Common myeloid progenitor, CD34-positive (primary cell): Measurements from ENCODE around the gene RIPOR3.

Experiments used
- CTCF ChIA-PET: fragments of 350-600 bp; sonication (Branson Sonifier 250); formaldehyde crosslinking; loops from one replicate; lab custom pipeline; 2021; ENCODE audit warnings: antibody characterized with exemption; lab: Charles Lee
- POLR2A ChIA-PET: fragments of 350-600 bp; sonication (Branson Sonifier 250); formaldehyde crosslinking; loops from one replicate; lab custom pipeline; 2021; ENCODE audit warnings: antibody characterized with exemption; lab: Charles Lee
- DNase-seq, 3 donors: peaks; one replicate each; pipeline versions ENCODE4 v3.0.0 to v3.0.0-alpha.2; 2013
- H3K27ac ChIP-seq, 2 experiments: 1 replicate in 1 of 2; 2 replicates in 1 of 2; pipeline ENCODE4 v1.7.0; 2013; ENCODE audit warnings: inconsistent platforms in 2 of 2, low read length in 2 of 2, mild to moderate bottlenecking in 2 of 2, low read depth in 1 of 2, moderate library complexity in 1 of 2; ENCODE audit not compliant: severe bottlenecking in 2 of 2, insufficient read depth in 1 of 2, poor library complexity in 1 of 2
- H3K27me3 ChIP-seq, 5 experiments: replicated peaks in 2 of 5; 1 replicate in 3 of 5; 2 replicates in 2 of 5; pipeline versions ENCODE4 v1.6.1 to v1.7.0; 2013; ENCODE audit warnings: low read length in 4 of 5, mild to moderate bottlenecking in 2 of 5, moderate library complexity in 2 of 5, inconsistent platforms in 1 of 5; ENCODE audit not compliant: insufficient read depth in 5 of 5, control insufficient read depth in 4 of 5
- H3K36me3 ChIP-seq, 4 experiments: 1 replicate in 2 of 4; 2 replicates in 2 of 4; pipeline versions ENCODE4 v1.6.1 to v1.7.0; 2013; ENCODE audit warnings: low read length in 3 of 4, control low read depth in 1 of 4, mild to moderate bottlenecking in 1 of 4; ENCODE audit not compliant: control insufficient read depth in 4 of 4, insufficient read depth in 4 of 4
- H3K4me1 ChIP-seq, 4 experiments: 1 replicate in 3 of 4; 2 replicates in 1 of 4; pipeline versions ENCODE4 v1.6.1 to v1.7.1; 2013; ENCODE audit warnings: low read length in 3 of 4, mild to moderate bottlenecking in 3 of 4, control low read depth in 1 of 4, inconsistent platforms in 1 of 4, moderate library complexity in 1 of 4; ENCODE audit not compliant: control insufficient read depth in 4 of 4, insufficient read depth in 4 of 4; ENCODE audit errors: control extremely low read depth in 1 of 4
- H3K4me3 ChIP-seq, 7 experiments: 1 replicate in 4 of 7; 2 replicates in 3 of 7; pipeline versions ENCODE4 v1.5.1 to v1.7.0; 2013; ENCODE audit warnings: mild to moderate bottlenecking in 7 of 7, low read length in 6 of 7, moderate library complexity in 6 of 7, inconsistent platforms in 2 of 7, low read depth in 2 of 7, control low read depth in 1 of 7; ENCODE audit not compliant: insufficient read depth in 4 of 7, control insufficient read depth in 1 of 7; ENCODE audit errors: extremely low read depth in 1 of 7
- H3K9me3 ChIP-seq, 5 experiments: 1 replicate in 4 of 5; 2 replicates in 1 of 5; pipeline versions ENCODE4 v1.6.1 to v1.7.1; 2013; ENCODE audit warnings: low read length in 4 of 5, mild to moderate bottlenecking in 2 of 5, inconsistent platforms in 1 of 5, low read depth in 1 of 5, moderate library complexity in 1 of 5; ENCODE audit not compliant: control insufficient read depth in 4 of 5, insufficient read depth in 2 of 5; ENCODE audit errors: control extremely low read depth in 1 of 5
- WGBS: methylation state at CpG from one replicate; pipeline ENCODE4 v1.1.5; 2013; ENCODE audit not compliant: insufficient coverage; 5-methylcytosine and 5-hydroxymethylcytosine counted together

RIPOR3 gene

DNA sequence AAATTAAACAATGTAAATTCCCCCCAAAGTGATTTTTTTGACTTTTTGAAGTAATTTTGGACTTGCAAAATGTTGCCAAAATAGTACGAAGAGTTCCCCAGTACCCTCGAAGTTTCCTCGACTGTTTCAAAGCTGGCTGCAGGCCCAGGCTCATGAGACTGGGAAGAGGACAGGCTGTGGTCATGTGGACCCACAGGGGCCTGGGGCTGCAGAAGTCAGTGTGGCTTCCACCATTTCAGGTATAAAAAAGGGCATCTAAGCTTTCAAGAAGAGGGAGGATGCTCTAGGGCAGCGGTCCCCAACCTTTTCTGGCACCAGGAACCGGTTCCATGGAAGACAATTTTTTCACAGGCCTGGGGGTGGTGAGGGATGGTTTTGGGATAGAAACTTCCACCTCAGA is 106.1 kb downstream of the RIPOR3 start:
- Histone ChIP-seq H3K9me3 (no peaks in the 10 kb centered on the region), H3K36me3 (peaks cover 15 to 87% (median 70%) of the 10 kb centered on the region in 4 experiments), H3K4me3 (no peak overlapping the region), H3K27me3 (no peaks in the 10 kb centered on the region), H3K27ac (no peak overlapping the region), H3K4me1 (no peaks in the 10 kb centered on the region)
- DNase-seq = no peak
- POLR2A ChIA-PET = no interaction called here
- CTCF ChIA-PET = interaction anchor here (0.6 to 2.2 kb wide), 11 partner anchors 7 to 405 kb away, joined by 3 to 11 read pairs (median 4); no protein-coding TSS in a partner anchor
- WGBS = 73% methylated on average over 5 of the region's 5 CpGs

GRCh38 chr20:50584687-50585086 is 106.7 kb downstream of the RIPOR3 start:
- peaks cover 0 to 2% (median 0%) of the 10 kb centered on the region in 4 experiments for H3K4me1 ChIP-seq
- no peaks in the 10 kb centered on the region for H3K9me3 ChIP-seq
- H3K36me3 ChIP-seq = peaks cover 17 to 87% (median 70%) of the 10 kb centered on the region in 4 experiments
- no peak overlapping the region for H3K4me3 ChIP-seq
- H3K27me3 ChIP-seq = no peaks in the 10 kb centered on the region
- WGBS = no CpG with 5 or more reads among the region's 2 CpGs
- ChIA-PET POLR2A (no interaction called here), CTCF (interaction anchor here (0.6 to 2.2 kb wide), 11 partner anchors 8 to 405 kb away, joined by 3 to 11 read pairs (median 3); no protein-coding TSS in a partner anchor)
- no peak overlapping the region for H3K27ac ChIP-seq
- DNase-seq = no peak

GRCh38 chr20:50583442-50584150 is 107.7 kb downstream of the RIPOR3 start:
- 96% methylated on average over 14 of the region's 15 CpGs for WGBS
- H3K36me3 ChIP-seq = peaks cover 17 to 94% (median 77%) of the 10 kb centered on the region in 4 experiments
- CTCF ChIA-PET = interaction anchor here (1.2 to 2.2 kb wide), 5 partner anchors 11 to 395 kb away, joined by 3 to 11 read pairs (median 3); no protein-coding TSS in a partner anchor

DNA sequence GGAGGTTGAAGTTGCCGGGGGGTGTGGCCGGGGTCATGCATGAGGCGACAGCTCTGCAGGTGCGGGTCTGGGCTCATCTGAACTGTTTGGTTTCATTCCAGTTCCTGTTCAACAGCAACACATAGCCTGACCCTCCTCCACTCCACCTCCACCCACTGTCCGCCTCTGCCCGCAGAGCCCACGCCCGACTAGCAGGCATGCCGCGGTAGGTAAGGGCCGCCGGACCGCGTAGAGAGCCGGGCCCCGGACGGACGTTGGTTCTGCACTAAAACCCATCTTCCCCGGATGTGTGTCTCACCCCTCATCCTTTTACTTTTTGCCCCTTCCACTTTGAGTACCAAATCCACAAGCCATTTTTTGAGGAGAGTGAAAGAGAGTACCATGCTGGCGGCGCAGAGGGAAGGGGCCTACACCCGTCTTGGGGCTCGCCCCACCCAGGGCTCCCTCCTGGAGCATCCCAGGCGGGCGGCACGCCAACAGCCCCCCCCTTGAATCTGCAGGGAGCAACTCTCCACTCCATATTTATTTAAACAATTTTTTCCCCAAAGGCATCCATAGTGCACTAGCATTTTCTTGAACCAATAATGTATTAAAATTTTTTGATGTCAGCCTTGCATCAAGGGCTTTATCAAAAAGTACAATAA is 108.6 kb downstream of the RIPOR3 start:
- H3K27me3 ChIP-seq = no peaks in the 10 kb centered on the region
- ChIA-PET CTCF (interaction anchor here (0.7 kb wide), 1 partner anchor 19 kb away, joined by 3 read pairs; no protein-coding TSS in a partner anchor), POLR2A (no interaction called here)
- no peak overlapping the region for H3K27ac ChIP-seq
- H3K4me1 ChIP-seq = peaks cover 0 to 9% (median 0%) of the 10 kb centered on the region in 4 experiments
- peaks cover 17 to 95% (median 83%) of the 10 kb centered on the region in 4 experiments for H3K36me3 ChIP-seq
- WGBS = 95% methylated on average over 17 of the region's 26 CpGs
- H3K9me3 ChIP-seq = no peaks in the 10 kb centered on the region
- DNase-seq = no peak
- H3K4me3 ChIP-seq = no peak overlapping the region

More at GRCh38 chr20:50583442-50584150, 107.7 kb downstream of the RIPOR3 start:
- H3K4me1 ChIP-seq = peaks cover 0 to 9% (median 0%) of the 10 kb centered on the region in 4 experiments
- DNase-seq = no peak
- no peak overlapping the region for H3K27ac ChIP-seq
- H3K4me3 ChIP-seq = no peak overlapping the region
- no peaks in the 10 kb centered on the region for H3K9me3 ChIP-seq
- POLR2A ChIA-PET = no interaction called here
- no peaks in the 10 kb centered on the region for H3K27me3 ChIP-seq

DNA sequence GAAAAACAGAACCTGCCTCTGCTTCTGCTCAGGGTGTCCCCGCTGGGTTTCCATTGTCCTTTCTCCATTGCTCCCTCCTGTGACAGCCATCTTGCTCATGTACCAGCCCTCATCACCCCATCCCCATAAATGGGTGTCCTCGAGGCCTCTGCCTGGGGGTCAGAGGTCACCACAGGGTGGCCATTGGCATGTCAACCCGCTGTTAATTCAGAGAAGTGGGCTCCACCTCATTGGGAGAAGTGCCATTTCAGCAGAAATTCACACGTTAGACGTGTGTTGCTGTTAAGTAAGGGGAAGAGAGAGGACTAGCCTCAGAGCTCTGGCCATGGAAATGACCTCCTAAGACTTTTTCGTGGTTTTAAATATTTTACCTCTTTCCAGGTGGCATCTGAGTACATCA is 109.2 kb downstream of the RIPOR3 start:
- WGBS = 98% methylated on average over 5 of the region's 6 CpGs
- Histone ChIP-seq H3K4me1 (peaks cover 0 to 9% (median 0%) of the 10 kb centered on the region in 4 experiments), H3K9me3 (no peaks in the 10 kb centered on the region), H3K36me3 (peaks cover 22 to 95% (median 84%) of the 10 kb centered on the region in 4 experiments), H3K4me3 (no peak overlapping the region), H3K27me3 (no peaks in the 10 kb centered on the region), H3K27ac (no peak overlapping the region)
- DNase-seq = no peak
- ChIA-PET POLR2A (no interaction called here), CTCF (interaction anchor here (0.7 to 1.4 kb wide), 3 partner anchors 19 to 80 kb away, joined by 3 read pairs; no protein-coding TSS in a partner anchor)

- 99% methylated on average over 20 of the region's 21 CpGs for WGBS
- H3K4me3 ChIP-seq = no peak overlapping the region
- peaks cover 0 to 9% (median 0%) of the 10 kb centered on the region in 4 experiments for H3K4me1 ChIP-seq
- no peak for DNase-seq
- H3K27me3 ChIP-seq = no peaks in the 10 kb centered on the region
- ChIA-PET CTCF (interaction anchor here (0.8 to 3.0 kb wide), 8 partner anchors 11 to 411 kb away, joined by 3 to 19 read pairs (median 3); no protein-coding TSS in a partner anchor), POLR2A (interaction anchor here (0.6 kb wide), 1 partner anchor 65 kb away, joined by 3 read pairs; no protein-coding TSS in a partner anchor)
- no peak overlapping the region for H3K27ac ChIP-seq
- H3K36me3 ChIP-seq = peaks cover 22 to 92% (median 81%) of the 10 kb centered on the region in 4 experiments
- no peaks in the 10 kb centered on the region for H3K9me3 ChIP-seq
Observed at GRCh38 chr20:50580842-50581544, 110.3 kb downstream of the RIPOR3 start.
